Skin of body (tissue), 2 donors: ENCODE results near the gene ALX3. TPM values are rescaled to one million over a fixed set of nuclear protein-coding genes. Genes with fewer than 3 reads are reported as not detected.
"Not testable (repeated sequence)": the region's sequence is repeated elsewhere in the genome, so short reads cannot be mapped to it uniquely, and the experiment has no call there.

ENCODE experiments used
- DNase-seq: peaks from one replicate; lab custom pipeline; 2025; lab: John Stamatoyannopoulos, UW
- total RNA-seq: library from RNA; depleted of rRNA; stranded (reverse); fragments of >200 nt; gene quantifications from one replicate; pipeline ENCODE4 v1.2.3, GENCODE V29; 2014

Gene ALX3
- total RNA-seq, 1 donor from 2014 or later = not detected

- DNase-seq = no peak
These were observed 19.2 kb upstream of the ALX3 start for GRCh38 chr1:110089561-110090275.

- DNase-seq = no peak
These were observed 18.4 kb upstream of the ALX3 start for GRCh38 chr1:110088739-110089316.

- no peak for DNase-seq
These were observed 17.6 kb upstream of the ALX3 start for GRCh38 chr1:110087812-110088738.

- no peak for DNase-seq
These were observed 16.5 kb upstream of the ALX3 start for GRCh38 chr1:110086961-110087360.

- DNase-seq = no peak
These were observed 15.2 kb upstream of the ALX3 start for GRCh38 chr1:110085671-110086070.

GRCh38 chr1:110084227-110085078 lies 14.0 kb upstream of the ALX3 start:
- peak; percentile 34 for DNase-seq

- no peak for DNase-seq
These were observed 13.4 kb upstream of the ALX3 start for GRCh38 chr1:110083866-110084226.

- DNase-seq = no peak
These were observed 12.8 kb upstream of the ALX3 start for GRCh38 chr1:110083061-110083865.

GRCh38 chr1:110082477-110082876 lies 12.0 kb upstream of the ALX3 start:
- DNase-seq = no peak

- no peak for DNase-seq
These were observed 10.6 kb upstream of the ALX3 start for GRCh38 chr1:110081061-110081460.

- DNase-seq = not testable (repeated sequence)
These were observed 9.5 kb upstream of the ALX3 start for GRCh38 chr1:110079995-110080394.

GRCh38 chr1:110076789-110077500 lies 6.5 kb upstream of the ALX3 start:
- no peak for DNase-seq

- DNase-seq = no peak
These were observed 3.7 kb upstream of the ALX3 start for GRCh38 chr1:110074166-110074565.

- DNase-seq = no peak
These were observed 196 bp downstream of the ALX3 start for GRCh38 chr1:110070282-110070669.

- no peak for DNase-seq
These were observed 829 bp downstream of the ALX3 start for GRCh38 chr1:110069404-110070281.

- DNase-seq = no peak
These were observed 1.6 kb downstream of the ALX3 start for GRCh38 chr1:110068646-110069403.

GRCh38 chr1:110067893-110068645 lies 2.4 kb downstream of the ALX3 start:
- no peak for DNase-seq
